Measurements from ENCODE around the gene AEN.
A peak's percentile ranks its signal among the peaks of the same experiment; 100 is the strongest.

The AEN gene

DNA sequence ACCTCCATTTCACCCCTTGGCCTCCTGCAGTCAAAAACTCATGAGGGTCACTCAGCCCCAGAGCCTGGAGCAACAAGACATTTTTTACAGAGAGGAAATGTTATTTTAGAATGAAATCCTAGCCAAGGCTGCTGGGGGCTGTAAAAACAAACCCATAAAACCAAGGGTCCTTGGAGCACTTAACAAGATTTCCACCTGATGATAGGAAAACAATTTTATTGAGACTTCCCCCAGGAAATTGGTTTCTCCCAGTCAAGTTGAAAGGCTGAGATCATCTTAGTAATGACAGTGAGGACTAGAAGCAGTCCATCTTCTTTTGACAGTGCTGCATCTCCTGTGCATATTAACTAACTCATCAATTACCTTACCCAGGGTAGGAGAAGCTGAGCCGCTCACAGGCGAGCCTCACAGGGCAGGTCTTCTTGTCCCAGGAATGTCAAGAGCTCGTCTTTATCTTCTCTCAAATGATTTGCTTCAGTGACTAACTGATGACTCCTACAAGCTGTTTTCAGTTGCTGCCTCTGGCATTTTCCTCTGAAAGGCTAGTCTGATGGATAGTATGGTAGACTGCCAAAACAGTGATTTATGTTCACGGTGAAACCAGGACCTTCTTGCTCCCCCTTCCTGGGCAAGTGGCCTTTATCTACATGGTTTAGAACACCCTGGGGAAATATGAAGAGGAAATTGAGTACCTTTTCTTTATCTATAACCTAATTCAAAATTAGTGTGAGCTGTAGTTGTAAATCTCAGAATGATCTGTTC lies 34.6 kb upstream of the AEN start:
- DNase-seq (ENCODE audit: low spot score) = no peak
- TF ChIP-seq CTCF (IDR thresholded peaks at IDR 0.05; ENCODE audit: extremely low read depth, missing control alignments) = no peak

DNA sequence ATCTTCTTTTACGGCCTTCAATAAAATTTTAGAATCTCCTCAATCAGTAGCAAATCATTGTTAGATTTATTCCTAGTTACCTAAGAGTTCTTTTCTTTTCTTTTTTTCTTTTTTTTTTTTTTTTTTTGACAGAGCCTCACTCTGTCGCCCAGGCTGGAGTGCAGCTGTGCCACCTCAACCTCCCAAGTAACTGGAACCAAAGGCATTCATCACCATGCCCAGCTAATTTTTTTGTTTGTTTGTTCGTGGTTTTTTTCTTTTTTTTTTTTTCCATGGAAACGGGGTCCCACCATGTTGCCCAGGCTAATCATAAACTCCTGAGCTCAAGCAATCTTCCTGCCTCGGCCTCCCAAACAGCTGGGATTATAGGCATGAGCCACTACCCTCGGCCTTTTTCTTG lies 30.4 kb upstream of the AEN start:
- TF ChIP-seq CTCF (IDR thresholded peaks at IDR 0.05; ENCODE audit: extremely low read depth, missing control alignments) = no peak

GRCh38 chr15:88591384-88591783 lies 29.8 kb upstream of the AEN start:
- no peak for TF ChIP-seq CTCF (IDR thresholded peaks at IDR 0.05; ENCODE audit: extremely low read depth, missing control alignments)
- no peak for DNase-seq (ENCODE audit: low spot score)

More for the DNA sequence above, 30.4 kb upstream of the AEN start:
- DNase-seq (ENCODE audit: low spot score) = no peak

DNA sequence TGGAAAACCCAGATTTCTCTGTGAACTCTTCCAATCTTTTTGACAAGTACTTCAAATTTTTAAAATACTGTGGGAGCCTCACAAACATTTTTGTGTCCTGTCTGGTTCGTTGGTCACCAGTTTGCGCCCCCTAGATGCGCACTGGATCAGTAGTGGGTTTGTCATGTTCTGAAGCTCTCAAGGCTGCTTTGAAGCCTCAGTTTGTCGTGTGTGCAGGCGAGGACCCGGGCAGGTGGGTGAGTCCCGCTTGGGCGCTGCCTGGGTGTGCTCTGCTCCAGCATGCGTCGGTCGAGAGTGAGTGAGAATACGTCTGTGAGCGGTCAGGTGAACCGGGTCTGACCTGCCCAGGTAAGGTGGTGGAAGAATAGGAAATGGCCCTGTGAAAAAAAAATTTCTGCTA lies 17.3 kb upstream of the AEN start:
- no peak for TF ChIP-seq CTCF (IDR thresholded peaks at IDR 0.05; ENCODE audit: extremely low read depth, missing control alignments)
- DNase-seq (ENCODE audit: low spot score) = no peak

GRCh38 chr15:88604381-88605188 lies 16.6 kb upstream of the AEN start:
- TF ChIP-seq CTCF (IDR thresholded peaks at IDR 0.05; ENCODE audit: extremely low read depth, missing control alignments) = no peak
- no peak for DNase-seq (ENCODE audit: low spot score)

DNA sequence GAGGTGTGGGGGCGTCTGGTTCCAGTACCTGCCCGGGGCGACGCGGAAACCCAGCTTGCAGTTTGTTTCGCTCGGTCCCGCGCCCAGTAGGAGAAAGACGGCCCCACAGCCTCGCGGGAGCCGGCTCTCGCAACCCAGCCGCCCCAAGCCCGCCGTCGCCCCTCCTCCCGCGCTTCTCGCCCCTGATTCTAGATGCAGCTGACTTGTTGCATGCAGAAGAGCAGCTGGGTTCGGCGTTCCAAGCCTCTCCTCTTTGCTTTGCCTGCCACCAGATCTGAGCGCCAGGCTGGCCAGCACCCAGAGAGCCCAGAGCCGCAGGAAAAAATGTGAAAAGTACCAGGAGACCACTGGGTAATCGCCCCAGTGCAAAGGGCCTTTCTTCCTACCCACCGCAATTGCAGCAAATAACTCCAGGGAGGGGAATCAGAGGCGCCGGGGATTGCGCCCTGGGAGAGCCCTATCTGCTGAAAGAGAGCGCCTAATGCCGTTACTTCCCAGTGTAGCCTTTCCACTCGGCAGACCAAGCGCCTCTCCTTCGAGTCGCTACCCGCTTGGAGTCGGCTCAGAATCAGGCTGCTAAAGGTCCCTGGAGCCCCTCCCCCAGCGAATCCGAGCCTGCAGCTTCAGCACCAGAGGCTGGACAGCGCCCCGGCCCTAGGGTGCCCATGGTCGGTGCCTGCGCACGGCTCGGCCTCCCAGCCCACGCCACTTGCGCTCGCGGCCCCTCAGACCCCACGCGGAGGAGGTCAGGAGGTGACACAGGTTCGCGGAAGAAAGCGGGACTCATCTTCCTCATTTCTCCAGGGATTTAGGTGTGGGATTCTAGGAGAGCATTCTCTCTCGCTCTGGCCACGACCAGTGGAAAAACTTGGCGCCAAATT lies 15.7 kb upstream of the AEN start:
- DNase-seq (ENCODE audit: low spot score) = peak; percentile 43
- no peak for TF ChIP-seq CTCF (IDR thresholded peaks at IDR 0.05; ENCODE audit: extremely low read depth, missing control alignments)

All from GM20000 (cell line).